ENCODE data around the gene RASGRF2.

RASGRF2 gene

DNA sequence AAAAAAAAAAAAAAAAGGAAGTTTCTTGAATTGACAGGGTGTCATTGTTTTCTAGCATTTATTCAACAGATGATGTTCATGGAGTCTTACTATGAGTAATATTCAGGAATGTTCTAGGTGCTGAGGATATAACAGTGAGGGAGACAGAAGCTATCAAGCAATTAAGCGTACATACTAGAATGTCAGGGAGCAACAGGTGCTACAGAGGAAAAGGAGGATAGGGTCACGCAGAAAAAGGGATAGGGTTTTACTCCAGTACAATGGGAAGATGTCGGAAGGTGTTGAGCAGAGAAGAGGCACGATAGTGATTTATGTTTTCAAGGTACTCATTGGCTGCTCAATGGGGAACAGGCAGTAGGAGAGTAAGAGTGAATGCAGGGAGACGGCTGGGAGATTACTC, 6.6 kb upstream of the RASGRF2 start:
- no peak overlapping the region for H2AFZ ChIP-seq (ENCODE audit: low read length)
- H3K9ac ChIP-seq (ENCODE audit: low read depth, low read length, poor library complexity, severe bottlenecking): no peak overlapping the region
- no peaks in the 10 kb centered on the region for H4K20me1 ChIP-seq (ENCODE audit: insufficient read depth, low read length, poor library complexity, severe bottlenecking)
- no peaks in the 10 kb centered on the region for H3K9me2 ChIP-seq (replicated peaks; ENCODE audit: low read depth, low read length)
- H3K4me1 ChIP-seq (ENCODE audit: insufficient read depth, low read length, poor library complexity, severe bottlenecking): peaks cover 12% of the 10 kb centered on the region
- H3K4me2 ChIP-seq (ENCODE audit: low read depth, low read length, poor library complexity, severe bottlenecking): no peak overlapping the region
- H3K27me3 ChIP-seq (ENCODE audit: insufficient read depth, low read length, poor library complexity, severe bottlenecking): no peaks in the 10 kb centered on the region
- H3K36me3 ChIP-seq (ENCODE audit: insufficient read depth, low read length): no peaks in the 10 kb centered on the region
- H3K4me3 ChIP-seq (ENCODE audit: low read length, poor library complexity, severe bottlenecking): no peak overlapping the region
- no peaks in the 10 kb centered on the region for H3K9me3 ChIP-seq (ENCODE audit: insufficient read depth, low read depth, low read length)
- no peaks in the 10 kb centered on the region for H3K79me2 ChIP-seq (ENCODE audit: insufficient read depth, low read length)
- TF ChIP-seq CTCF (conservative IDR thresholded peaks at IDR 0.05; ENCODE audit: low read length): no peak
- TF ChIP-seq EZH2phosphoT487 (IDR thresholded peaks at IDR 0.05; ENCODE audit: borderline replicate concordance): no peak
- no peaks in the 10 kb centered on the region for H3F3A ChIP-seq (ENCODE audit: low read depth)

DNA sequence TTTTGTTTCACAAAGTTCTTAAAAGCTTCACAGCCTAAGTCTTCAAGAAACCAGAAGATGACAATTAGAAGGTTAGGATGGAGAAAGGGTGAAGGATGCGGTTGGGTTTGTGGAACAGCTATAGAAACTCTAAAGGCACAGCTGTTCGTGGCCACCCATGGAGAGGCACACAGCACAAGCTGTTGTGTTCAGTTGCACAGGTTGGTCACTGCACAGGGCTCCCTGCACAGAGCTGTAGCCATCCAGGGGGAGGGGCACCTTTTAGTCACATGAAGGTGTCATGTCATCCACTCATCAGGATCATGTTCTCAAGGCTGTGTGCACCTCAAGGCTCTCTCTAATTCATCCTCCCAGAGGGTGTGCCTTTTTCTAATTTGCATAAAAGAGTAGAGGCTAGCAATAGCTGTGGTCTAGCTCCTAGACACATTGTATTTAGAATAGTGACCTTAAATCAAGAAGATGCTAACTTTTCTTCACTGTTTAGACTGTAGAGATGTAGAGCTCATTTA, 5.0 kb upstream of the RASGRF2 start:
- TF ChIP-seq CTCF (conservative IDR thresholded peaks at IDR 0.05; ENCODE audit: low read length): no peak
- no peak for TF ChIP-seq EZH2phosphoT487 (IDR thresholded peaks at IDR 0.05; ENCODE audit: borderline replicate concordance)
- H3K9ac ChIP-seq (ENCODE audit: low read depth, low read length, poor library complexity, severe bottlenecking): no peak overlapping the region
- no peaks in the 10 kb centered on the region for H3K27me3 ChIP-seq (ENCODE audit: insufficient read depth, low read length, poor library complexity, severe bottlenecking)
- no peaks in the 10 kb centered on the region for H3K36me3 ChIP-seq (ENCODE audit: insufficient read depth, low read length)
- no peaks in the 10 kb centered on the region for H4K20me1 ChIP-seq (ENCODE audit: insufficient read depth, low read length, poor library complexity, severe bottlenecking)
- peaks cover 13% of the 10 kb centered on the region for H3K4me1 ChIP-seq (ENCODE audit: insufficient read depth, low read length, poor library complexity, severe bottlenecking)
- no peaks in the 10 kb centered on the region for H3K9me3 ChIP-seq (ENCODE audit: insufficient read depth, low read depth, low read length)
- H3K4me3 ChIP-seq (ENCODE audit: low read length, poor library complexity, severe bottlenecking): no peak overlapping the region
- H3K79me2 ChIP-seq (ENCODE audit: insufficient read depth, low read length): no peaks in the 10 kb centered on the region
- no peaks in the 10 kb centered on the region for H3K9me2 ChIP-seq (replicated peaks; ENCODE audit: low read depth, low read length)
- no peaks in the 10 kb centered on the region for H3F3A ChIP-seq (ENCODE audit: low read depth)
- no peak overlapping the region for H3K4me2 ChIP-seq (ENCODE audit: low read depth, low read length, poor library complexity, severe bottlenecking)
- no peak overlapping the region for H2AFZ ChIP-seq (ENCODE audit: low read length)

GRCh38 chr5:80956272-80956671, 3.9 kb upstream of the RASGRF2 start:
- no peak overlapping the region for H3K4me3 ChIP-seq (ENCODE audit: low read length, poor library complexity, severe bottlenecking)
- no peak overlapping the region for H3K9ac ChIP-seq (ENCODE audit: low read depth, low read length, poor library complexity, severe bottlenecking)
- TF ChIP-seq CTCF (conservative IDR thresholded peaks at IDR 0.05; ENCODE audit: low read length): no peak
- no peak for TF ChIP-seq EZH2phosphoT487 (IDR thresholded peaks at IDR 0.05; ENCODE audit: borderline replicate concordance)

More at GRCh38 chr5:80956272-80956671, 3.9 kb upstream of the RASGRF2 start:
- no peaks in the 10 kb centered on the region for H3F3A ChIP-seq (ENCODE audit: low read depth)
- no peaks in the 10 kb centered on the region for H3K9me3 ChIP-seq (ENCODE audit: insufficient read depth, low read depth, low read length)
- no peak overlapping the region for H2AFZ ChIP-seq (ENCODE audit: low read length)
- no peaks in the 10 kb centered on the region for H3K9me2 ChIP-seq (replicated peaks; ENCODE audit: low read depth, low read length)
- no peaks in the 10 kb centered on the region for H4K20me1 ChIP-seq (ENCODE audit: insufficient read depth, low read length, poor library complexity, severe bottlenecking)
- no peak overlapping the region for H3K4me2 ChIP-seq (ENCODE audit: low read depth, low read length, poor library complexity, severe bottlenecking)
- no peaks in the 10 kb centered on the region for H3K79me2 ChIP-seq (ENCODE audit: insufficient read depth, low read length)
- no peaks in the 10 kb centered on the region for H3K36me3 ChIP-seq (ENCODE audit: insufficient read depth, low read length)
- H3K27me3 ChIP-seq (ENCODE audit: insufficient read depth, low read length, poor library complexity, severe bottlenecking): no peaks in the 10 kb centered on the region
- peaks cover 13% of the 10 kb centered on the region for H3K4me1 ChIP-seq (ENCODE audit: insufficient read depth, low read length, poor library complexity, severe bottlenecking)

Measured in Loucy (cell line).